ENCODE data around the gene HELZ2. TPM values are rescaled to one million over a fixed set of nuclear protein-coding genes. Genes with fewer than 3 reads are reported as not detected.

The HELZ2 gene
- total and polyA plus RNA-seq, 7 experiments from 2014 or later = 3.8 to 102 (median 24.9) TPM

GRCh38 chr20:63542031-63542559, 31.9 kb downstream of the HELZ2 start:
- DNase-seq (no peak), ATAC-seq (no peak)
- Histone ChIP-seq H3K4me3 (ENCODE audit: low read length) (no peak overlapping the region), H3K36me3 (ENCODE audit: control insufficient read depth in 2 of 3, insufficient read depth in 3 of 3, low read length in 3 of 3) (no peaks in the 10 kb centered on the region), H3K27me3 (ENCODE audit: control insufficient read depth in 2 of 2, insufficient read depth in 2 of 2, low read length in 2 of 2) (no peaks in the 10 kb centered on the region), H3K9me3 (ENCODE audit: control insufficient read depth in 2 of 3, low read length in 3 of 3) (no peaks in the 10 kb centered on the region), H3K4me1 (ENCODE audit: control insufficient read depth in 2 of 2, insufficient read depth in 2 of 2, low read length in 2 of 2) (peaks cover 12 to 17% of the 10 kb centered on the region in 2 donors), H3K27ac (ENCODE audit: low read depth, low read length) (no peak overlapping the region)
- POLR2A ChIA-PET = interaction anchor here (0.6 kb wide), 1 partner anchor 24 kb away, joined by 3 read pairs; no protein-coding TSS in a partner anchor
- peaks cover 4 to 12% (median 7%) of the 10 kb centered on the region in 7 donors for H3K4me1 Mint-ChIP-seq
- peaks cover 0 to 8% (median 0%) of the 10 kb centered on the region in 5 donors for H3K27me3 Mint-ChIP-seq
- intact Hi-C loops (cut with micrococcal nuclease) = no loop called here
- no peak overlapping the region for H3K4me3 Mint-ChIP-seq
- no peak overlapping the region for H3K27ac Mint-ChIP-seq
- H3K36me3 Mint-ChIP-seq = no peaks in the 10 kb centered on the region
- CTCF ChIA-PET = no interaction called here
- no peaks in the 10 kb centered on the region for H3K9me3 Mint-ChIP-seq

- Mint-ChIP-seq H3K36me3 (no peaks in the 10 kb centered on the region), H3K27me3 (peaks cover 0 to 4% (median 0%) of the 10 kb centered on the region in 5 donors), H3K27ac (no peak overlapping the region), H3K4me1 (peaks cover 4 to 12% (median 9%) of the 10 kb centered on the region in 7 donors), H3K4me3 (no peak overlapping the region), H3K9me3 (no peaks in the 10 kb centered on the region)
- DNase-seq (no peak), ATAC-seq (no peak)
- ChIA-PET POLR2A (interaction anchor here (7.4 kb wide), 1 partner anchor 19 kb away, joined by 89 read pairs; the partner anchor contains the start of gene PPDPF), CTCF (interaction anchor here (1.0 kb wide), 1 partner anchor 11 kb away, joined by 4 read pairs; no protein-coding TSS in a partner anchor)
- Histone ChIP-seq H3K4me3 (ENCODE audit: low read length) (no peak overlapping the region), H3K36me3 (ENCODE audit: control insufficient read depth in 2 of 3, insufficient read depth in 3 of 3, low read length in 3 of 3) (no peaks in the 10 kb centered on the region), H3K27ac (ENCODE audit: low read depth, low read length) (no peak overlapping the region), H3K9me3 (ENCODE audit: control insufficient read depth in 2 of 3, low read length in 3 of 3) (no peaks in the 10 kb centered on the region), H3K27me3 (ENCODE audit: control insufficient read depth in 2 of 2, insufficient read depth in 2 of 2, low read length in 2 of 2) (no peaks in the 10 kb centered on the region), H3K4me1 (ENCODE audit: control insufficient read depth in 2 of 2, insufficient read depth in 2 of 2, low read length in 2 of 2) (peaks cover 15 to 21% of the 10 kb centered on the region in 2 donors)
- intact Hi-C loops (cut with micrococcal nuclease) = no loop called here
These were observed 32.7 kb downstream of the HELZ2 start for GRCh38 chr20:63541371-63541770.

GRCh38 chr20:63540417-63541186, 33.4 kb downstream of the HELZ2 start:
- H3K27ac Mint-ChIP-seq = no peak overlapping the region
- H3K4me3 Mint-ChIP-seq = peak overlapping the region in 1 of 10 donors; percentile 50
- H3K27me3 Mint-ChIP-seq = peaks cover 0 to 4% (median 0%) of the 10 kb centered on the region in 5 donors
- Histone ChIP-seq H3K4me1 (ENCODE audit: control insufficient read depth in 2 of 2, insufficient read depth in 2 of 2, low read length in 2 of 2) (peaks cover 15 to 21% of the 10 kb centered on the region in 2 donors), H3K36me3 (ENCODE audit: control insufficient read depth in 2 of 3, insufficient read depth in 3 of 3, low read length in 3 of 3) (no peaks in the 10 kb centered on the region), H3K9me3 (ENCODE audit: control insufficient read depth in 2 of 3, low read length in 3 of 3) (no peaks in the 10 kb centered on the region), H3K4me3 (ENCODE audit: low read length) (no peak overlapping the region), H3K27ac (ENCODE audit: low read depth, low read length) (no peak overlapping the region), H3K27me3 (ENCODE audit: control insufficient read depth in 2 of 2, insufficient read depth in 2 of 2, low read length in 2 of 2) (no peaks in the 10 kb centered on the region)
- ATAC-seq (no peak), DNase-seq (no peak)
- POLR2A ChIA-PET = interaction anchor here (1.1 to 7.4 kb wide), 3 partner anchors 10 to 354 kb away, joined by 3 to 89 read pairs (median 3); partner anchors contain the start of genes DNAJC5 and PPDPF
- intact Hi-C loops (cut with micrococcal nuclease) = no loop called here
- H3K4me1 Mint-ChIP-seq = peaks cover 4 to 13% (median 11%) of the 10 kb centered on the region in 7 donors
- H3K36me3 Mint-ChIP-seq = no peaks in the 10 kb centered on the region
- CTCF ChIA-PET = interaction anchor here (1.0 kb wide), 1 partner anchor 12 kb away, joined by 4 read pairs; no protein-coding TSS in a partner anchor
- H3K9me3 Mint-ChIP-seq = no peaks in the 10 kb centered on the region

- Mint-ChIP-seq H3K27me3 (no peaks in the 10 kb centered on the region), H3K9me3 (no peaks in the 10 kb centered on the region), H3K4me1 (peaks cover 4 to 13% (median 11%) of the 10 kb centered on the region in 7 donors), H3K36me3 (no peaks in the 10 kb centered on the region), H3K4me3 (peak overlapping the region in 2 of 10 donors; percentile 3 to 17), H3K27ac (peak overlapping the region in 2 of 9 donors; percentile 41 to 59)
- Histone ChIP-seq H3K27me3 (ENCODE audit: control insufficient read depth in 2 of 2, insufficient read depth in 2 of 2, low read length in 2 of 2) (no peaks in the 10 kb centered on the region), H3K27ac (ENCODE audit: low read depth, low read length) (peak overlapping the region; percentile 83), H3K4me3 (ENCODE audit: low read length) (no peak overlapping the region), H3K36me3 (ENCODE audit: control insufficient read depth in 2 of 3, insufficient read depth in 3 of 3, low read length in 3 of 3) (no peaks in the 10 kb centered on the region), H3K9me3 (ENCODE audit: control insufficient read depth in 2 of 3, low read length in 3 of 3) (no peaks in the 10 kb centered on the region), H3K4me1 (ENCODE audit: control insufficient read depth in 2 of 2, insufficient read depth in 2 of 2, low read length in 2 of 2) (peaks cover 15 to 21% of the 10 kb centered on the region in 2 donors)
- ChIA-PET POLR2A (interaction anchor here (0.6 to 7.4 kb wide), 6 partner anchors 8 to 355 kb away, joined by 3 to 89 read pairs (median 4); partner anchors contain the start of genes DNAJC5, HELZ2, PPDPF and SRMS), CTCF (interaction anchor here (0.5 to 3.4 kb wide), 5 partner anchors 13 to 432 kb away, joined by 4 to 18 read pairs (median 4); partner anchors contain the start of genes ARFRP1 and ZGPAT)
- ATAC-seq (no peak), DNase-seq (no peak)
- intact Hi-C loops (cut with micrococcal nuclease) = loop anchor here (5.0 to 10.0 kb wide), 8 partner anchors 168 to 538 kb away; partner anchors contain the start of genes ARFRP1 (in 1 of the 2), C20orf204 (in 1 of the 2), LIME1 (in 1 of the 2) and RGS19 (in 1 of the 2)
These were observed 34.3 kb downstream of the HELZ2 start for GRCh38 chr20:63539441-63540370.

GRCh38 chr20:63539092-63539430, 35.0 kb downstream of the HELZ2 start:
- POLR2A ChIA-PET = interaction anchor here (0.6 to 7.4 kb wide), 12 partner anchors 9 to 504 kb away, joined by 3 to 89 read pairs (median 4); partner anchors contain the start of genes DNAJC5, HELZ2, PPDPF and SRMS
- no peaks in the 10 kb centered on the region for H3K36me3 ChIP-seq (ENCODE audit: control insufficient read depth in 2 of 3, insufficient read depth in 3 of 3, low read length in 3 of 3)
- peaks cover 4 to 13% (median 11%) of the 10 kb centered on the region in 7 donors for H3K4me1 Mint-ChIP-seq

More at GRCh38 chr20:63539092-63539430, 35.0 kb downstream of the HELZ2 start:
- Histone ChIP-seq H3K27ac (ENCODE audit: low read depth, low read length) (peak overlapping the region; percentile 83), H3K27me3 (ENCODE audit: control insufficient read depth in 2 of 2, insufficient read depth in 2 of 2, low read length in 2 of 2) (no peaks in the 10 kb centered on the region), H3K9me3 (ENCODE audit: control insufficient read depth in 2 of 3, low read length in 3 of 3) (no peaks in the 10 kb centered on the region), H3K4me3 (ENCODE audit: low read length) (no peak overlapping the region), H3K4me1 (ENCODE audit: control insufficient read depth in 2 of 2, insufficient read depth in 2 of 2, low read length in 2 of 2) (peaks cover 15 to 21% of the 10 kb centered on the region in 2 donors)
- peak overlapping the region in 1 of 9 donors; percentile 21 for H3K27ac Mint-ChIP-seq
- H3K9me3 Mint-ChIP-seq = no peaks in the 10 kb centered on the region
- peak overlapping the region in 2 of 10 donors; percentile 3 to 17 for H3K4me3 Mint-ChIP-seq
- DNase-seq = no peak
- no peaks in the 10 kb centered on the region for H3K27me3 Mint-ChIP-seq
- no peaks in the 10 kb centered on the region for H3K36me3 Mint-ChIP-seq
- CTCF ChIA-PET = interaction anchor here (0.8 to 3.4 kb wide), 9 partner anchors 13 to 499 kb away, joined by 3 to 18 read pairs (median 4); partner anchors contain the start of genes ARFRP1 and ZGPAT
- intact Hi-C loops (cut with micrococcal nuclease) = loop anchor here (5.0 to 10.0 kb wide), 8 partner anchors 168 to 538 kb away; partner anchors contain the start of genes ARFRP1 (in 1 of the 2), C20orf204 (in 1 of the 2), LIME1 (in 1 of the 2) and RGS19 (in 1 of the 2)
- no peak for ATAC-seq

All from naive thymus-derived CD4-positive, alpha-beta T cell (primary cell).